HepG2 (cell line): ENCODE measurements around the gene AMIGO1. TPM values are rescaled to one million over a fixed set of nuclear protein-coding genes. Genes with fewer than 3 reads are reported as not detected.

Source experiments
- ATAC-seq: fragments of 200-7000 bp; cut with Tn5 transposase; 3 replicates; pipeline ENCODE4 v1.9.1; 2020; ENCODE audit warnings: mild to moderate bottlenecking, moderate library complexity
- BruUV-seq: library from RNA; stranded (reverse); fragments of 400-500 nt; replicated peaks from 2 replicates; lab custom pipeline; 2021; lab: Mats Ljungman, UMichigan
- CTCF ChIA-PET: fragments of 300-600 bp; formaldehyde crosslinking; extraction: SDS; loops from one replicate; lab custom pipeline; 2021; ENCODE audit warnings: low total read pairs, inconsistent platforms, low intra/inter-chr PET ratio; lab: Yijun Ruan, JAX
- POLR2A ChIA-PET: fragments of 350-600 bp; sonication (Branson Sonifier 250); formaldehyde crosslinking; loops from one replicate; lab custom pipeline; 2020; ENCODE audit warnings: antibody characterized with exemption, inconsistent platforms; lab: Yijun Ruan, JAX
- DNase-seq: peaks from one replicate; pipeline ENCODE4 v3.0.0-alpha.2; 2015; ENCODE audit warnings: low spot score
- FAIRE-seq: peaks from 3 replicates; lab custom pipeline; 2011; peaks lifted over from hg19 to GRCh38; lab: Jason Lieb, UNC
- H2AFZ ChIP-seq: one replicate; pipeline ENCODE4 v1.6.1; 2011; ENCODE audit warnings: low read length, inconsistent platforms
- H3K27ac ChIP-seq: fragments of 300-600 bp; 3 replicates; pipeline ENCODE4 v1.8.0; 2011; ENCODE audit warnings: mixed run types, mild to moderate bottlenecking, mixed read lengths, low read length, inconsistent platforms; ENCODE audit not compliant: insufficient read depth; ENCODE audit errors: extremely low read length
- H3K27me3 ChIP-seq, 2 experiments: fragments of 200-600 bp in 1 of 2; 2 replicates in 1 of 2; 3 replicates in 1 of 2; pipeline versions ENCODE4 v1.6.0 to v1.8.0; 2011; ENCODE audit warnings: low read length in 2 of 2, mild to moderate bottlenecking in 2 of 2, moderate library complexity in 2 of 2, inconsistent platforms in 1 of 2; ENCODE audit not compliant: insufficient read depth in 2 of 2, control insufficient read depth in 1 of 2
- H3K36me3 ChIP-seq, 2 experiments: fragments of 200-600 bp in 1 of 2; replicated peaks in 1 of 2; 2 replicates in 1 of 2; 3 replicates in 1 of 2; pipeline versions ENCODE4 v1.5.1 to v1.8.0; 2011; ENCODE audit warnings: low read length in 2 of 2, inconsistent platforms in 1 of 2; ENCODE audit not compliant: insufficient read depth in 2 of 2, control insufficient read depth in 1 of 2
- H3K4me1 ChIP-seq: 2 replicates; pipeline ENCODE4 v1.5.1; 2012; ENCODE audit warnings: low read length, inconsistent platforms; ENCODE audit not compliant: insufficient read depth
- H3K4me2 ChIP-seq: 2 replicates; pipeline ENCODE4 v1.6.0; 2011; ENCODE audit warnings: low read depth, low read length, inconsistent platforms
- H3K4me3 ChIP-seq, 3 experiments: fragments of 200-600 bp in 1 of 3; sonication (generic), shearing (Covaris generic) in 1 of 3; replicated peaks in 1 of 3; 2 replicates each; pipeline ENCODE4 v1.5.1; 2011 to 2016; ENCODE audit warnings: low read length in 3 of 3, inconsistent platforms in 2 of 3, low read depth in 2 of 3, mild to moderate bottlenecking in 2 of 3, control low read depth in 1 of 3, mixed read lengths in 1 of 3; ENCODE audit not compliant: insufficient read depth in 1 of 3
- H3K79me2 ChIP-seq: one replicate; pipeline ENCODE4 v1.6.1; 2011; ENCODE audit warnings: low read length, inconsistent platforms; ENCODE audit not compliant: insufficient read depth
- H3K9ac ChIP-seq: 2 replicates; pipeline ENCODE4 v1.6.0; 2011; ENCODE audit warnings: mild to moderate bottlenecking, low read depth, low read length, inconsistent platforms; ENCODE audit not compliant: insufficient read depth
- H3K9me3 ChIP-seq: 2 replicates; pipeline ENCODE4 v1.5.1; 2012; ENCODE audit warnings: mild to moderate bottlenecking, low read length
- H4K20me1 ChIP-seq: 2 replicates; pipeline ENCODE4 v1.6.0; 2011; ENCODE audit warnings: inconsistent platforms, mild to moderate bottlenecking, low read length, moderate library complexity; ENCODE audit not compliant: insufficient read depth
- AKAP8 ChIP-seq: sonication (generic); formaldehyde crosslinking; IDR thresholded peaks from 2 replicates; pipeline ENCODE4 v1.5.1; 2020; ENCODE audit warnings: mild to moderate bottlenecking, missing genetic modification reagents
- ARNT2 ChIP-seq: sonication (generic); formaldehyde crosslinking; IDR thresholded peaks from 2 replicates; pipeline ENCODE4 v1.8.0; 2022; ENCODE audit warnings: mild to moderate bottlenecking, low read depth, missing genetic modification reagents, moderate library complexity
- ATF6 ChIP-seq: sonication (generic); formaldehyde crosslinking; conservative IDR thresholded peaks from 2 replicates; pipeline ENCODE4 v1.4.0; 2020; ENCODE audit warnings: missing genetic modification reagents
- BRCA1 ChIP-seq: sonication (generic); formaldehyde crosslinking; IDR thresholded peaks from 2 replicates; pipeline ENCODE4 v1.4.0; 2020; ENCODE audit warnings: missing genetic modification reagents
- CENPX ChIP-seq: sonication (generic); formaldehyde crosslinking; IDR thresholded peaks from 2 replicates; pipeline ENCODE4 v1.9.0; 2021; ENCODE audit warnings: mild to moderate bottlenecking, missing genetic modification reagents, moderate library complexity
- KDM6A ChIP-seq: IDR thresholded peaks from 2 replicates; pipeline ENCODE4 v1.6.1; 2016; ENCODE audit warnings: low read depth
- MAX ChIP-seq: IDR thresholded peaks from 2 replicates; pipeline ENCODE4 v1.6.1; 2012; ENCODE audit warnings: inconsistent platforms
- MBNL3 ChIP-seq: fragments of 250-450 bp; sonication (Bioruptor Pico); conservative IDR thresholded peaks from 2 replicates; pipeline ENCODE4 v1.8.0; 2022; ENCODE audit warnings: mild to moderate bottlenecking, inconsistent platforms
- MEIS1 ChIP-seq: sonication (generic); formaldehyde crosslinking; IDR thresholded peaks from 2 replicates; pipeline ENCODE4 v1.9.0; 2021; ENCODE audit warnings: mild to moderate bottlenecking, missing genetic modification reagents, moderate library complexity, borderline replicate concordance
- PLRG1 ChIP-seq: fragments of 450-650 bp; conservative IDR thresholded peaks from 2 replicates; pipeline ENCODE4 v1.6.1; 2016
- RBM22 ChIP-seq: fragments of 200-400 bp; formaldehyde crosslinking; optimal IDR thresholded peaks from 2 replicates; pipeline ENCODE3; 2017; ENCODE audit warnings: mild to moderate bottlenecking, low read length, moderate library complexity
- ZNF362 ChIP-seq: sonication (generic); formaldehyde crosslinking; IDR thresholded peaks from 2 replicates; pipeline ENCODE4 v1.4.0; 2020; ENCODE audit warnings: missing genetic modification reagents, mild to moderate bottlenecking, borderline replicate concordance
- ZNF484 ChIP-seq: sonication (generic); formaldehyde crosslinking; IDR thresholded peaks from 2 replicates; pipeline ENCODE4 v1.5.1; 2020; ENCODE audit warnings: mild to moderate bottlenecking, low read depth, missing genetic modification reagents, borderline replicate concordance
- ZNF766 ChIP-seq: sonication (generic); formaldehyde crosslinking; IDR thresholded peaks from 2 replicates; pipeline ENCODE4 v1.5.0; 2020; ENCODE audit warnings: missing genetic modification reagents, borderline replicate concordance
- WGBS: methylation state at CpG from one replicate; pipeline ENCODE4 v1.1.6; 2017; ENCODE audit warnings: low lambda C conversion rate; 5-methylcytosine and 5-hydroxymethylcytosine counted together
- in situ Hi-C: cut with HindIII; loops from 2 replicates; pipeline ENCODE4 v1.10.0; 2017; ENCODE audit warnings: low pct_unique_long_range_greater_than_20kb; ENCODE audit not compliant: extremely low pct_ligation_motif_present
- intact Hi-C: fragments of 100-400 bp; cut with micrococcal nuclease; formaldehyde crosslinking; loops from one replicate; pipeline ENCODE4 v1.10.0; 2022; ENCODE audit not compliant: unreplicated experiment
- polyA plus RNA-seq, 8 experiments: library from polyadenylated mRNA; depleted of rRNA in 3 of 8; stranded (reverse) in 7 of 8; unstranded in 1 of 8; fragments of >200 nt; fragmentation: Illumina TruSeq in 4 of 8; extraction: Trizol in 4 of 8; gene quantifications; 2 replicates each; pipeline versions ENCODE4 v1.2.1 to v1.2.3, GENCODE V29; 2011 to 2016; ENCODE audit warnings: low read depth in 4 of 8, missing spikeins in 1 of 8, mixed read lengths in 1 of 8; ENCODE audit not compliant: insufficient read depth in 1 of 8
- total RNA-seq, 5 experiments: library from RNA; depleted of rRNA; stranded (reverse); fragments of >200 nt; fragmentation: Illumina TruSeq; extraction: Trizol; gene quantifications; 2 replicates each; pipeline ENCODE4 v1.2.3, GENCODE V29; 2016; ENCODE audit warnings: low read depth in 1 of 5

AMIGO1 gene
- total and polyA plus RNA-seq, 2 of the 13 experiments (the other 11 are each of a cell fraction or from before 2014, with no cell fraction given): 0.40 to 1.3 TPM

- Histone ChIP-seq H3K27ac (no peak overlapping the region), H3K27me3 (peaks cover 0 to 1% of the 10 kb centered on the region in 2 experiments; a peak in 3 of 5 replicates), H3K79me2 (no peaks in the 10 kb centered on the region), H3K36me3 (no peaks in the 10 kb centered on the region; a peak in 2 of 5 replicates), H3K4me2 (no peak overlapping the region), H3K9me3 (no peaks in the 10 kb centered on the region), H3K4me1 (peaks cover 19% of the 10 kb centered on the region), H4K20me1 (no peaks in the 10 kb centered on the region), H3K4me3 (no peak overlapping the region), H3K9ac (no peak overlapping the region), H2AFZ (no peak overlapping the region)
- ChIA-PET POLR2A (no interaction called here), CTCF (no interaction called here)
- TF ChIP-seq MAX (no peak), ZNF362 (CRISPR knock-in tag) (no peak), ATF6 (CRISPR knock-in tag) (no peak), ZNF484 (CRISPR knock-in tag) (no peak), MEIS1 (no peak), ARNT2 (no peak), BRCA1 (CRISPR knock-in tag) (no peak), CENPX (CRISPR knock-in tag) (no peak), MBNL3 (CRISPR knock-in tag) (no peak), ZNF766 (CRISPR knock-in tag) (no peak), KDM6A (CRISPR knock-in tag) (no peak), PLRG1 (no peak), AKAP8 (CRISPR knock-in tag) (no peak), RBM22 (no peak)
- no peak for DNase-seq
- BruUV-seq: no TSS peak
- intact Hi-C loops (no loop called here), in situ Hi-C loops (no loop called here)
- 81% methylated on average over 4 of the region's 5 CpGs for WGBS
- ATAC-seq: no peak
- FAIRE-seq: no peak
Observed at GRCh38 chr1:109487261-109487660, 22.3 kb downstream of the AMIGO1 start.
